ENCODE measurements around the gene SSH2. TPM values are rescaled to one million over a fixed set of nuclear protein-coding genes. Genes with fewer than 3 reads are reported as not detected.

Gene SSH2
- total and polyA plus RNA-seq, 9 of the 15 experiments (the other 6 are each of a cell fraction or from before 2014, with no cell fraction given), result 3.9 to 16.1 (median 10.2) TPM

- no peak for TF ChIP-seq ZNF318 (IDR thresholded peaks at IDR 0.05; ENCODE audit: borderline replicate concordance in 1 of 2, low read depth in 1 of 2)
- TF ChIP-seq C11orf30 (IDR thresholded peaks at IDR 0.05; ENCODE audit: low read depth), result no peak
- no peak for TF ChIP-seq NR3C1 (CRISPR knock-in tag; IDR thresholded peaks at IDR 0.05)
- TF ChIP-seq ZNF699 (CRISPR knock-in tag; IDR thresholded peaks at IDR 0.05; ENCODE audit: insufficient replicate concordance), result no peak
- no peak for TF ChIP-seq NUFIP1 (IDR thresholded peaks at IDR 0.05; ENCODE audit: partially characterized antibody)
- TF ChIP-seq MYNN (IDR thresholded peaks at IDR 0.05), result no peak
- TF ChIP-seq MYNN (CRISPR knock-in tag; IDR thresholded peaks at IDR 0.05), result no peak
- TF ChIP-seq RNF2 (IDR thresholded peaks at IDR 0.05), result no peak
- TF ChIP-seq PURB (CRISPR knock-in tag; IDR thresholded peaks at IDR 0.05; ENCODE audit: low read depth), result no peak
- no peak for TF ChIP-seq CBFB (CRISPR knock-in tag; IDR thresholded peaks at IDR 0.05)
- TF ChIP-seq CBX5 (IDR thresholded peaks at IDR 0.05; ENCODE audit: borderline replicate concordance, low read depth), result no peak
- TF ChIP-seq CREM (IDR thresholded peaks at IDR 0.05; ENCODE audit: low read depth), result no peak
These were observed 81.3 kb downstream of the SSH2 start for GRCh38 chr17:29848737-29849136.

More at GRCh38 chr17:29848737-29849136, 81.3 kb downstream of the SSH2 start:
- intact Hi-C loops (cut with micrococcal nuclease), result no loop called here
- CTCF ChIA-PET (ENCODE audit: low intra/inter-chr PET ratio), result no interaction called here
- Histone ChIP-seq H3K9me3 (replicated peaks; ENCODE audit: control insufficient read depth, insufficient read depth, low read depth, low read length) (no peaks in the 10 kb centered on the region), H3K4me2 (ENCODE audit: insufficient read depth, low read length) (no peak overlapping the region), H3K4me3 (no peak overlapping the region), H4K20me1 (replicated peaks; ENCODE audit: control insufficient read depth, insufficient read depth, low read length) (no peaks in the 10 kb centered on the region), H3K4me1 (replicated peaks in 1 of 2; ENCODE audit: control insufficient read depth in 2 of 2, insufficient read depth in 2 of 2, low read length in 2 of 2) (peaks cover 4 to 29% of the 10 kb centered on the region in 2 experiments; a peak in 3 of 5 replicates), H3K27me3 (ENCODE audit: control insufficient read depth in 2 of 2, insufficient read depth in 2 of 2, low read length in 2 of 2) (no peaks in the 10 kb centered on the region), H3K36me3 (ENCODE audit: control insufficient read depth, insufficient read depth, low read length) (no peaks in the 10 kb centered on the region), H3K79me2 (ENCODE audit: control insufficient read depth, insufficient read depth, low read length) (no peaks in the 10 kb centered on the region), H3K9me1 (ENCODE audit: control insufficient read depth, insufficient read depth, low read length) (no peaks in the 10 kb centered on the region), H2AFZ (ENCODE audit: low read depth, low read length) (no peak overlapping the region), H3K27ac (ENCODE audit: extremely low read depth, low read depth, low read length) (no peak overlapping the region), H3K9ac (ENCODE audit: insufficient read depth in 1 of 2, low read depth in 2 of 2, low read length in 2 of 2) (no peak overlapping the region)
- POLR2A ChIA-PET, result no interaction called here
- ATAC-seq, result no peak
- in situ Hi-C loops (cut with MboI), result no loop called here
- DNase-seq (ENCODE audit: extremely low read depth in 1 of 4, low spot score in 3 of 4), result no peak
- WGBS (ENCODE audit: insufficient coverage, low coverage, missing lambda C conversion rate), result 38% methylated on average over 3 of the region's 3 CpGs
- no TSS peak for BruUV-seq (replicated peaks)
- no peak for FAIRE-seq
